Activated CD8-positive, alpha-beta T cell treated with anti-CD3 and anti-CD28 coated beads for 36 hours (primary cell): Measurements from ENCODE around the gene SPATA13. TPM values are rescaled to one million over a fixed set of nuclear protein-coding genes. Genes with fewer than 3 reads are reported as not detected.
A peak's percentile ranks its signal among the peaks of the same experiment; 100 is the strongest.

Experiments
- ATAC-seq: fragments of 200-7000 bp; cut with Tn5 transposase; one replicate; pipeline ENCODE4 v1.10.0; 2021; ENCODE audit warnings: mild to moderate bottlenecking, moderate library complexity
- CTCF ChIA-PET: fragments of 350-600 bp; sonication (Branson Sonifier 250); formaldehyde crosslinking; loops from one replicate; lab custom pipeline; 2021; ENCODE audit warnings: antibody characterized with exemption; lab: Charles Lee
- POLR2A ChIA-PET: fragments of 350-600 bp; sonication (Branson Sonifier 250); formaldehyde crosslinking; loops from one replicate; lab custom pipeline; 2021; ENCODE audit warnings: antibody characterized with exemption; lab: Charles Lee
- DNase-seq: peaks from one replicate; pipeline ENCODE4 v3.0.0-alpha.2; 2020
- H3K27ac Mint-ChIP-seq: one replicate; pipeline ENCODE4 v1.8.0; 2021; ENCODE audit warnings: mild to moderate bottlenecking, mixed read lengths
- H3K27me3 Mint-ChIP-seq: one replicate; pipeline ENCODE4 v1.8.0; 2021; ENCODE audit warnings: mixed read lengths
- H3K36me3 Mint-ChIP-seq: one replicate; pipeline ENCODE4 v1.8.0; 2021; ENCODE audit warnings: low read depth, mixed read lengths
- H3K4me1 Mint-ChIP-seq: one replicate; pipeline ENCODE4 v1.8.0; 2021; ENCODE audit warnings: low read depth, mixed read lengths
- H3K4me3 Mint-ChIP-seq: one replicate; pipeline ENCODE4 v1.8.0; 2021; ENCODE audit warnings: mild to moderate bottlenecking, moderate library complexity, mixed read lengths
- H3K9me3 Mint-ChIP-seq: one replicate; pipeline ENCODE4 v1.8.0; 2021; ENCODE audit warnings: mixed read lengths
- CTCF ChIP-seq: fragments of 200-600 bp; IDR thresholded peaks from one replicate; pipeline ENCODE4 v1.8.0; 2022; ENCODE audit warnings: antibody characterized with exemption, mild to moderate bottlenecking
- intact Hi-C: fragments of 100-400 bp; cut with micrococcal nuclease; formaldehyde crosslinking; loops from one replicate; pipeline ENCODE4 v1.10.0; 2022
- total RNA-seq, 2 experiments: library from RNA; stranded (reverse); gene quantifications; one replicate each; pipeline ENCODE4 v1.2.3, GENCODE V29; 2021

The SPATA13 gene
- total RNA-seq, 2 experiments from 2014 or later, result 47.0 to 47.4 TPM

- CTCF ChIA-PET, result no interaction called here
These were observed 86.5 kb downstream of the SPATA13 start for GRCh38 chr13:24247016-24247415.

GRCh38 chr13:24249624-24250023 lies 89.1 kb downstream of the SPATA13 start:
- intact Hi-C loops, result no loop called here
- H3K9me3 Mint-ChIP-seq, result no peaks in the 10 kb centered on the region
- CTCF ChIA-PET, result interaction anchor here (0.9 to 3.1 kb wide), 4 partner anchors 9 to 41 kb away, joined by 3 to 13 read pairs (median 4); no protein-coding TSS in a partner anchor
- H3K4me3 Mint-ChIP-seq, result peak overlapping the region; percentile 82
- POLR2A ChIA-PET, result interaction anchor here (0.7 to 1.6 kb wide), 3 partner anchors 16 to 23 kb away, joined by 3 to 5 read pairs (median 3); no protein-coding TSS in a partner anchor
- peaks cover 45% of the 10 kb centered on the region for H3K4me1 Mint-ChIP-seq
- no peak for ATAC-seq
- peaks cover 46% of the 10 kb centered on the region for H3K36me3 Mint-ChIP-seq
- no peak for TF ChIP-seq CTCF
- H3K27ac Mint-ChIP-seq, result peak overlapping the region; percentile 90
- DNase-seq, result no peak
- H3K27me3 Mint-ChIP-seq, result no peaks in the 10 kb centered on the region

More at GRCh38 chr13:24247016-24247415, 86.5 kb downstream of the SPATA13 start:
- Mint-ChIP-seq H3K9me3 (no peaks in the 10 kb centered on the region), H3K4me3 (no peak overlapping the region), H3K36me3 (peaks cover 23% of the 10 kb centered on the region), H3K27ac (peak overlapping the region; percentile 50), H3K4me1 (peaks cover 34% of the 10 kb centered on the region), H3K27me3 (no peaks in the 10 kb centered on the region)
- ATAC-seq (no peak), DNase-seq (no peak)
- intact Hi-C loops, result no loop called here
- POLR2A ChIA-PET, result no interaction called here
- TF ChIP-seq CTCF, result no peak

GRCh38 chr13:24250376-24251057 lies 90.0 kb downstream of the SPATA13 start:
- ATAC-seq, result no peak

GRCh38 chr13:24251525-24251924 lies 91.0 kb downstream of the SPATA13 start:
- H3K4me1 Mint-ChIP-seq, result peaks cover 59% of the 10 kb centered on the region
- ChIA-PET CTCF (interaction anchor here (0.7 to 3.1 kb wide), 6 partner anchors 14 to 231 kb away, joined by 3 to 13 read pairs (median 5); no protein-coding TSS in a partner anchor), POLR2A (interaction anchor here (0.6 to 8.1 kb wide), 10 partner anchors 9 to 866 kb away, joined by 3 to 227 read pairs (median 4); no protein-coding TSS in a partner anchor)
- DNase-seq (peak; percentile 92), ATAC-seq (peak; percentile 80)
- intact Hi-C loops, result no loop called here
- H3K36me3 Mint-ChIP-seq, result peaks cover 60% of the 10 kb centered on the region
- no peak for TF ChIP-seq CTCF
- H3K4me3 Mint-ChIP-seq, result peak overlapping the region; percentile 82
- H3K9me3 Mint-ChIP-seq, result no peaks in the 10 kb centered on the region
- H3K27me3 Mint-ChIP-seq, result no peaks in the 10 kb centered on the region
- H3K27ac Mint-ChIP-seq, result peak overlapping the region; percentile 90

More at GRCh38 chr13:24250376-24251057, 90.0 kb downstream of the SPATA13 start:
- no peaks in the 10 kb centered on the region for H3K9me3 Mint-ChIP-seq
- peak overlapping the region; percentile 82 for H3K4me3 Mint-ChIP-seq
- H3K4me1 Mint-ChIP-seq, result peaks cover 54% of the 10 kb centered on the region
- intact Hi-C loops, result no loop called here
- ChIA-PET POLR2A (interaction anchor here (0.6 to 8.1 kb wide), 9 partner anchors 10 to 867 kb away, joined by 3 to 227 read pairs (median 4); no protein-coding TSS in a partner anchor), CTCF (interaction anchor here (0.7 to 3.1 kb wide), 6 partner anchors 15 to 23 kb away, joined by 3 to 13 read pairs (median 5); no protein-coding TSS in a partner anchor)
- H3K27ac Mint-ChIP-seq, result peak overlapping the region; percentile 90
- H3K27me3 Mint-ChIP-seq, result no peaks in the 10 kb centered on the region
- H3K36me3 Mint-ChIP-seq, result peaks cover 54% of the 10 kb centered on the region
- DNase-seq, result no peak
- TF ChIP-seq CTCF, result no peak
